HCT116 (cell line): ENCODE results near the gene TPO. TPM values are rescaled to one million over a fixed set of nuclear protein-coding genes. Genes with fewer than 3 reads are reported as not detected.

ENCODE experiments used
- ATAC-seq: fragments of 200-7000 bp; cut with Tn5 transposase; 2 replicates; pipeline ENCODE4 v1.9.1; 2020; ENCODE audit warnings: mild to moderate bottlenecking, moderate library complexity
- BruUV-seq: library from RNA; stranded (reverse); fragments of 400-500 nt; replicated peaks from 2 replicates; lab custom pipeline; 2021; lab: Mats Ljungman, UMichigan
- CTCF ChIA-PET: fragments of 300-600 bp; sonication (Branson Sonifier 250); formaldehyde crosslinking; loops from one replicate; lab custom pipeline; 2021; ENCODE audit warnings: antibody characterized with exemption; lab: Charles Lee
- POLR2A ChIA-PET: fragments of 300-600, 350-600 bp; sonication (Branson Sonifier 250); formaldehyde crosslinking; loops from one replicate; lab custom pipeline; 2021; ENCODE audit warnings: antibody characterized with exemption; lab: Charles Lee
- RAD21 ChIA-PET, 2 experiments: fragments of 300-600 bp; sonication (Branson Sonifier 250); formaldehyde crosslinking; loops; one replicate each; lab custom pipeline; 2023; ENCODE audit warnings: low total read pairs in 2 of 2; ENCODE audit not compliant: uncharacterized antibody in 2 of 2, unreplicated experiment in 2 of 2, low non-redundant PET in 1 of 2; lab: Charles Lee
- DNase-seq: peaks from one replicate; pipeline ENCODE4 v3.0.0-alpha.2; 2010; ENCODE audit warnings: low read depth, low spot score
- H2AFZ ChIP-seq: fragments of 200-600 bp; shearing (Covaris generic), sonication (generic); 2 replicates; pipeline ENCODE4 v1.6.1; 2017; ENCODE audit warnings: low read depth, mixed run types, mixed read lengths, antibody characterized with exemption, low read length; ENCODE audit not compliant: poor library complexity, severe bottlenecking
- H3K27ac ChIP-seq: 2 replicates; pipeline ENCODE4 v1.5.1; 2012; ENCODE audit warnings: low read depth, low read length
- H3K27me3 ChIP-seq: fragments of 200-600 bp; sonication (generic); 2 replicates; pipeline ENCODE4 v1.6.1; 2016; ENCODE audit warnings: mixed run types, low read length, mixed read lengths; ENCODE audit not compliant: insufficient read depth
- H3K36me3 ChIP-seq, 2 experiments: fragments of 200-500 bp in 1 of 2; fragments of 200-600 bp in 1 of 2; sonication (Bioruptor generic) in 1 of 2; sonication (generic) in 1 of 2; 2 replicates each; pipeline versions ENCODE4 v1.5.1 to v1.6.1; 2014 to 2016; ENCODE audit warnings: low read length in 2 of 2, inconsistent platforms in 1 of 2, mixed read lengths in 1 of 2, mixed run types in 1 of 2; ENCODE audit not compliant: insufficient read depth in 2 of 2, control insufficient read depth in 1 of 2
- H3K4me1 ChIP-seq, 2 experiments: fragments of 200-600 bp in 1 of 2; sonication (generic) in 1 of 2; 2 replicates each; pipeline versions ENCODE4 v1.5.1 to v1.6.1; 2012 to 2017; ENCODE audit warnings: low read length in 2 of 2, inconsistent platforms in 1 of 2, mild to moderate bottlenecking in 1 of 2, mixed read lengths in 1 of 2, mixed run types in 1 of 2, moderate library complexity in 1 of 2; ENCODE audit not compliant: insufficient read depth in 2 of 2, control insufficient read depth in 1 of 2
- H3K4me2 ChIP-seq: fragments of 200-600 bp; sonication (generic); 2 replicates; pipeline ENCODE4 v1.6.1; 2017; ENCODE audit warnings: mixed run types, low read length, mixed read lengths
- H3K4me3 ChIP-seq, 2 experiments: fragments of 200-600 bp in 1 of 2; sonication (generic) in 1 of 2; replicated peaks in 1 of 2; 2 replicates each; pipeline ENCODE4 v1.5.1; 2011 to 2016; ENCODE audit warnings: low read length in 2 of 2, control low read depth in 1 of 2, low read depth in 1 of 2, mild to moderate bottlenecking in 1 of 2, mixed read lengths in 1 of 2, mixed run types in 1 of 2
- H3K79me2 ChIP-seq: fragments of 200-600 bp; sonication (generic); 2 replicates; pipeline ENCODE4 v1.6.1; 2017; ENCODE audit warnings: mild to moderate bottlenecking, mixed run types, low read length, moderate library complexity, mixed read lengths; ENCODE audit not compliant: insufficient read depth
- H3K9ac ChIP-seq: fragments of 200-600 bp; sonication (generic); 2 replicates; pipeline ENCODE4 v1.6.1; 2016; ENCODE audit warnings: low read length, mixed read lengths
- H3K9me2 ChIP-seq: fragments of 200-600 bp; sonication (generic), shearing (Covaris generic); 2 replicates; pipeline ENCODE4 v1.6.1; 2017; ENCODE audit warnings: mixed run types, mild to moderate bottlenecking, moderate library complexity; ENCODE audit not compliant: insufficient read depth
- H3K9me3 ChIP-seq, 2 experiments: fragments of 200-500 bp in 1 of 2; fragments of 200-600 bp in 1 of 2; sonication (Bioruptor generic) in 1 of 2; sonication (generic) in 1 of 2; 2 replicates each; pipeline ENCODE4 v1.6.1; 2014 to 2017; ENCODE audit warnings: low read length in 2 of 2, mixed read lengths in 2 of 2, inconsistent platforms in 1 of 2, low read depth in 1 of 2, mild to moderate bottlenecking in 1 of 2, mixed run types in 1 of 2, moderate library complexity in 1 of 2; ENCODE audit not compliant: control insufficient read depth in 1 of 2, insufficient read depth in 1 of 2
- H4K20me1 ChIP-seq: fragments of 200-600 bp; sonication (generic), shearing (Covaris generic); 2 replicates; pipeline ENCODE4 v1.6.1; 2017; ENCODE audit warnings: mixed run types, mild to moderate bottlenecking, moderate library complexity; ENCODE audit not compliant: insufficient read depth
- CBX3 ChIP-seq: IDR thresholded peaks from 2 replicates; pipeline ENCODE4 v1.6.1; 2012; ENCODE audit warnings: low read depth
- EGR1 ChIP-seq: IDR thresholded peaks from 2 replicates; pipeline ENCODE4 v1.6.1; 2012; ENCODE audit warnings: low read depth
- ELF1 ChIP-seq: IDR thresholded peaks from 2 replicates; pipeline ENCODE4 v1.6.1; 2012; ENCODE audit warnings: low read depth, borderline replicate concordance
- EZH2phosphoT487 ChIP-seq: fragments of 200-600 bp; IDR thresholded peaks from 2 replicates; pipeline ENCODE4 v1.6.1; 2018; ENCODE audit warnings: antibody characterized with exemption, borderline replicate concordance
- FOSL1 ChIP-seq: IDR thresholded peaks from 2 replicates; pipeline ENCODE4 v1.6.1; 2012; ENCODE audit warnings: low read depth
- JUND ChIP-seq: IDR thresholded peaks from 2 replicates; pipeline ENCODE4 v1.6.1; 2012
- POLR2A ChIP-seq: IDR thresholded peaks from 2 replicates; pipeline ENCODE4 v1.7.0; 2011; ENCODE audit warnings: borderline replicate concordance; ENCODE audit not compliant: insufficient read depth, insufficient read length; ENCODE audit errors: extremely low read depth
- POLR2AphosphoS5 ChIP-seq: IDR thresholded peaks from 2 replicates; pipeline ENCODE4 v1.6.1; 2011; ENCODE audit warnings: mild to moderate bottlenecking, low read depth, low read length, moderate library complexity
- REST ChIP-seq: IDR thresholded peaks from 2 replicates; pipeline ENCODE4 v1.6.1; 2012; ENCODE audit warnings: low read depth
- SIN3A ChIP-seq: IDR thresholded peaks from 2 replicates; pipeline ENCODE4 v1.6.1; 2012; ENCODE audit warnings: low read depth
- TCF7L2 ChIP-seq: IDR thresholded peaks from 2 replicates; pipeline ENCODE4 v1.7.0; 2011; ENCODE audit warnings: borderline replicate concordance, inconsistent platforms; ENCODE audit not compliant: insufficient read depth, insufficient read length; ENCODE audit errors: extremely low read depth
- ZBTB33 ChIP-seq: IDR thresholded peaks from 2 replicates; pipeline ENCODE4 v1.6.1; 2011; ENCODE audit warnings: mild to moderate bottlenecking, low read length, moderate library complexity; ENCODE audit not compliant: insufficient replicate concordance; ENCODE audit errors: extremely low read depth
- ZNF274 ChIP-seq: fragments of 200-500 bp; sonication (Bioruptor generic); IDR thresholded peaks from 2 replicates; pipeline ENCODE4 v1.6.1; 2014; ENCODE audit warnings: mild to moderate bottlenecking, low read depth, low read length, inconsistent platforms
- intact Hi-C: fragments of 100-400 bp; cut with micrococcal nuclease; formaldehyde crosslinking; loops from 2 replicates; pipeline ENCODE4 v1.10.0; 2022
- total RNA-seq: library from RNA; stranded (reverse); gene quantifications from one replicate; pipeline ENCODE4 v1.2.1, GENCODE V29; 2021; ENCODE audit not compliant: unreplicated experiment
- TF ChIP-seq, protein P1 (sequence below): IDR thresholded peaks from 2 replicates; pipeline ENCODE4 v1.6.1; 2012

TPO gene
- total RNA-seq, 1 experiment from 2014 or later: not detected

DNA sequence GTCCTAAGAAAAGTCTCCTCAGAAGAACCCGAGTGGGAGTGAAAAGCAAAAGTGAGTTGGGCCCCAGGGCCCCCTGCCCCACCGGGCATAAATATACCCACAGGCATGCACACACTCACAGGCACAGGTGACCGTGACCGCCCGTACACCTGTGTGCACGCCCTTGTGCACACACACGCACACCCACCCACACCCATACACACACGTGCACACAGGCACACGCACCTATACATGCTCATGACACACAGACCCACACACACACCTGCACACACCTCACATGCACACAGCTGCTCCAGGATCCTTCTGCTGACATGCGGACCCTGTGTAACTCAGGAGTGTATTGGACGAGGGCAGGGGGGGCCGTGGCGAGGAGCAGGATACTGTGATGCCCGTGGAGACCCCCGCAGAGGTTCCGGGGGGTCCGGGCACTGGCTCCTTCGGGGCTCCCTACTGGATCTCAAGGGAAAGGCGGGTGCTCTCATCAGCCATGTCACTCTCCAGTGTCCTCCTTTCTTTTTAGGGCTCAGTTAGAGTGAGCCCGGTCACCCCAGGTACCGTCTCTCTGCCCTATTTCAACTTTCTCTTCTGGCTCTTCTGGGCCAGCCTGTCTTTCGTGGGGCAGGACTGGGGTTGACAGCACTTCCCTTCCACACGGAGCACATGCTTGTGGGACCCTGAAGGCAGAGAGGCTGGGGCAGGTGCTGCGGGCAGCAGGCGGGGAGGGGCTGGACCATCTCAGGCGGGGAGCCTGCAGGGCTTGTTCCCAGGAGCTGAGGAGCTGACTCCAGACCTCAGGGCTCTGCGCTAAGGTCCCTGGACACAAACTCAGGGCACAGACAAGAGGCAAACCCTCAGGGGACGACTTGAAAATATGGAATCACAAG, 48.5 kb downstream of the TPO start (continued):
- no peak for TF ChIP-seq POLR2A
- no peak for TF ChIP-seq REST

DNA sequence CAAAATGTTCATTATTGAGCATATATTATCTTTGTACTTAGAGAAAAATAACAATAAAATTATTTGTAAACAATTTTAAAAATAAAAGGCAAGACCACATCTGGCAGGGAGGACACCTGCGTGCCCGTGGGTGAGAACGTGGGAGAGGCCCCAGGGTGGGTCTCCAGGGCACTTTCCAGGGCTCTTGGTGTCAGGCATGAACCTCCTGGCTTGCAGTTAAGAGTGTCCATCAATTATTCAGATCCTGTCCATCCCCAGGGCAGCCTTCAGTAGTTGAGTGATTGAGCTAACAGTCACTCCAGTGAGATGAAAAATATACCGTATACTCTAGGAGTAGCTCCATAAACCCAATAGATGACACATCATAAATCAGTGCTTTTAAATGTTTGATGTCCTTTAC, 49.7 kb downstream of the TPO start:
- intact Hi-C loops: no loop called here
- Histone ChIP-seq H3K9me3 (no peaks in the 10 kb centered on the region), H3K27ac (no peak overlapping the region), H3K27me3 (peaks cover 14% of the 10 kb centered on the region; the same call in 1 of the 2 replicates), H4K20me1 (no peaks in the 10 kb centered on the region), H3K4me1 (no peaks in the 10 kb centered on the region), H3K36me3 (no peaks in the 10 kb centered on the region), H3K79me2 (no peaks in the 10 kb centered on the region), H3K4me2 (no peak overlapping the region), H3K9ac (no peak overlapping the region), H3K4me3 (no peak overlapping the region), H2AFZ (no peak overlapping the region), H3K9me2 (no peaks in the 10 kb centered on the region)
- ChIA-PET POLR2A (no interaction called here), CTCF (no interaction called here), RAD21 (no interaction called here)
- no peak for DNase-seq
- BruUV-seq: no TSS peak
- ATAC-seq: no peak
- no peak for TF ChIP-seq POLR2A
- no peak for TF ChIP-seq POLR2AphosphoS5
- TF ChIP-seq REST: no peak
- TF ChIP-seq CBX3: no peak
- TF ChIP-seq JUND: no peak
- TF ChIP-seq ZNF274: no peak
- TF ChIP-seq EGR1: no peak
- TF ChIP-seq, protein P1, sequence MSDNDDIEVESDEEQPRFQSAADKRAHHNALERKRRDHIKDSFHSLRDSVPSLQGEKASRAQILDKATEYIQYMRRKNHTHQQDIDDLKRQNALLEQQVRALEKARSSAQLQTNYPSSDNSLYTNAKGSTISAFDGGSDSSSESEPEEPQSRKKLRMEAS: no peak
- no peak for TF ChIP-seq ELF1
- no peak for TF ChIP-seq EZH2phosphoT487
- no peak for TF ChIP-seq TCF7L2
- no peak for TF ChIP-seq ZBTB33
- no peak for TF ChIP-seq FOSL1
- no peak for TF ChIP-seq SIN3A
